IPS-18c (cell line): ENCODE data around the gene SIRT1.
"Not testable (repeated sequence)": the region's sequence is repeated elsewhere in the genome, so short reads cannot be mapped to it uniquely, and the experiment has no call there.

Source experiments
- H3K4me3 ChIP-seq: 2 replicates; pipeline ENCODE4 v1.7.0; 2013; ENCODE audit warnings: low read depth, mild to moderate bottlenecking, low read length, moderate library complexity; ENCODE audit not compliant: insufficient read depth
- H3K9me3 ChIP-seq: one replicate; pipeline ENCODE4 v1.6.1; 2013; ENCODE audit warnings: mild to moderate bottlenecking, low read length, moderate library complexity; ENCODE audit not compliant: control insufficient read depth, insufficient read depth

SIRT1 gene

GRCh38 chr10:67884313-67884841, at the start of gene SIRT1:
TSS of gene SIRT1 (plus strand) at chr10:67884656. CDS start at chr10:67884722, 66 bp downstream.
- peak within 1 kb of the TSS; percentile 86 for H3K4me3 ChIP-seq
- H3K9me3 ChIP-seq, result no peaks in the 10 kb centered on the region

GRCh38 chr10:67835541-67836394, 48.7 kb upstream of the SIRT1 start:
- H3K4me3 ChIP-seq, H3K9me3 ChIP-seq: not testable (repeated sequence)

- Histone ChIP-seq H3K9me3 (no peaks in the 10 kb centered on the region), H3K4me3 (no peak overlapping the region)
Observed at GRCh38 chr10:67836488-67836887, 48.0 kb upstream of the SIRT1 start.

- H3K4me3 ChIP-seq, result no peak overlapping the region
- H3K9me3 ChIP-seq, result no peaks in the 10 kb centered on the region
Observed at GRCh38 chr10:67836972-67837371, 47.5 kb upstream of the SIRT1 start.

GRCh38 chr10:67837541-67838314, 46.7 kb upstream of the SIRT1 start, which contains the start of gene DNAJC12:
TSS of gene DNAJC12 (minus strand) at chr10:67838188. CDS start at chr10:67838011, 177 bp downstream.
- Histone ChIP-seq H3K9me3 (no peaks in the 10 kb centered on the region), H3K4me3 (no peak within 1 kb of the TSS)

GRCh38 chr10:67839511-67839910, 44.9 kb upstream of the SIRT1 start:
- not testable (repeated sequence) for H3K4me3 ChIP-seq, H3K9me3 ChIP-seq

GRCh38 chr10:67839951-67840350, 44.5 kb upstream of the SIRT1 start:
- Histone ChIP-seq H3K4me3 (no peak overlapping the region), H3K9me3 (no peaks in the 10 kb centered on the region)

GRCh38 chr10:67841737-67842136, 42.7 kb upstream of the SIRT1 start:
- no peak overlapping the region for H3K4me3 ChIP-seq
- no peaks in the 10 kb centered on the region for H3K9me3 ChIP-seq

- no peak overlapping the region for H3K4me3 ChIP-seq
- H3K9me3 ChIP-seq, result no peaks in the 10 kb centered on the region
Observed at GRCh38 chr10:67843284-67843683, 41.2 kb upstream of the SIRT1 start.

GRCh38 chr10:67849331-67850011, 35.0 kb upstream of the SIRT1 start:
- H3K4me3 ChIP-seq, result peak overlapping the region; percentile 96
- no peaks in the 10 kb centered on the region for H3K9me3 ChIP-seq

- no peak overlapping the region for H3K4me3 ChIP-seq
- no peaks in the 10 kb centered on the region for H3K9me3 ChIP-seq
Observed at GRCh38 chr10:67851186-67851585, 33.3 kb upstream of the SIRT1 start.

GRCh38 chr10:67852761-67853160, 31.7 kb upstream of the SIRT1 start:
- H3K4me3 ChIP-seq, result no peak overlapping the region

GRCh38 chr10:67853512-67853911, 30.9 kb upstream of the SIRT1 start:
- no peaks in the 10 kb centered on the region for H3K9me3 ChIP-seq
- no peak overlapping the region for H3K4me3 ChIP-seq

More at GRCh38 chr10:67852761-67853160, 31.7 kb upstream of the SIRT1 start:
- no peaks in the 10 kb centered on the region for H3K9me3 ChIP-seq

- no peak overlapping the region for H3K4me3 ChIP-seq
- no peaks in the 10 kb centered on the region for H3K9me3 ChIP-seq
Observed at GRCh38 chr10:67858971-67859370, 25.5 kb upstream of the SIRT1 start.

- Histone ChIP-seq H3K9me3 (no peaks in the 10 kb centered on the region), H3K4me3 (peak overlapping the region; percentile 39)
Observed at GRCh38 chr10:67861750-67862432, 22.6 kb upstream of the SIRT1 start.

GRCh38 chr10:67863094-67863493, 21.4 kb upstream of the SIRT1 start:
- H3K4me3 ChIP-seq, result no peak overlapping the region
- H3K9me3 ChIP-seq, result no peaks in the 10 kb centered on the region
